ENCODE measurements around the gene FOXP3. TPM values are rescaled to one million over a fixed set of nuclear protein-coding genes. Genes with fewer than 3 reads are reported as not detected.

FOXP3 gene
- total and polyA plus RNA-seq, 2 experiments from 2014 or later = 0.11 to 0.28 TPM

DNA sequence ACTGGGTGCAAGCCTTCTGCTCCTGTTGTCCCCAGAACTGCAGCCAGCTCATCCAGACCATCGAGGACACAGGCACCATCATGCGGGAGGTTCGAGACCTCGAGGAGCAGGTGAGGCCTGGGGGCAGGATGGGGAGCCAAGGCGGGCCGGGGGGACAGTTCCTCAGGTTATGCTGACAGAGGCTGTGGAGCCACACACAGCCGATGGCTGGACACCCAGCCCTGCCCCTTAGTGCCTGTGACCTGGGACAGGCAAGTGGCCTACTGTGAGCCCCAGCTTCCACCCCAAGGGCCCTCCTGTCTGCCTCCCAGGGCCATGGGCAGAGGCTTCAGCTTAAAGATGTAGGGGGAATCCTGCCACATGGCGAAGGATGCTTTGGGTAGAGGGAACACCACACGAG is 14.9 kb downstream of the FOXP3 start:
- H3K36me3 Mint-ChIP-seq (ENCODE audit: low read depth) = no peaks in the 10 kb centered on the region
- Histone ChIP-seq H3K79me2 (replicated peaks; ENCODE audit: insufficient read depth) (no peaks in the 10 kb centered on the region), H3K4me2 (no peak overlapping the region), H3K9me2 (ENCODE audit: insufficient read depth) (no peaks in the 10 kb centered on the region), H3K4me1 (ENCODE audit: insufficient read depth) (no peaks in the 10 kb centered on the region), H3F3A (replicated peaks; ENCODE audit: low read depth) (no peaks in the 10 kb centered on the region), H3K36me3 (ENCODE audit: insufficient read depth) (no peaks in the 10 kb centered on the region), H3K4me3 (no peak overlapping the region), H2AFZ (no peak overlapping the region), H3K27me3 (ENCODE audit: insufficient read depth) (no peaks in the 10 kb centered on the region), H3K27ac (ENCODE audit: low read depth) (no peak overlapping the region), H4K20me1 (replicated peaks; ENCODE audit: insufficient read depth) (no peaks in the 10 kb centered on the region)
- peaks cover 2% of the 10 kb centered on the region for H3K27me3 Mint-ChIP-seq (ENCODE audit: insufficient read depth, low read depth, poor library complexity)
- no peak for TF ChIP-seq EZH2phosphoT487 (IDR thresholded peaks at IDR 0.05; ENCODE audit: unreplicated experiment)
- no peak for TF ChIP-seq JUNB (IDR thresholded peaks at IDR 0.05; ENCODE audit: unreplicated experiment)
- no peak for TF ChIP-seq STAT1 (IDR thresholded peaks at IDR 0.05; ENCODE audit: unreplicated experiment)
- no peak for TF ChIP-seq ZNF114 (CRISPR knock-in tag; IDR thresholded peaks at IDR 0.05)
- no peak for TF ChIP-seq ZNF331 (CRISPR knock-in tag; IDR thresholded peaks at IDR 0.05; ENCODE audit: low read depth)
- no peak for TF ChIP-seq NANOG (IDR thresholded peaks at IDR 0.05; ENCODE audit: borderline replicate concordance)
- TF ChIP-seq, protein P1, sequence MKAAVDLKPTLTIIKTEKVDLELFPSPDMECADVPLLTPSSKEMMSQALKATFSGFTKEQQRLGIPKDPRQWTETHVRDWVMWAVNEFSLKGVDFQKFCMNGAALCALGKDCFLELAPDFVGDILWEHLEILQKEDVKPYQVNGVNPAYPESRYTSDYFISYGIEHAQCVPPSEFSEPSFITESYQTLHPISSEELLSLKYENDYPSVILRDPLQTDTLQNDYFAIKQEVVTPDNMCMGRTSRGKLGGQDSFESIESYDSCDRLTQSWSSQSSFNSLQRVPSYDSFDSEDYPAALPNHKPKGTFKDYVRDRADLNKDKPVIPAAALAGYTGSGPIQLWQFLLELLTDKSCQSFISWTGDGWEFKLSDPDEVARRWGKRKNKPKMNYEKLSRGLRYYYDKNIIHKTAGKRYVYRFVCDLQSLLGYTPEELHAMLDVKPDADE (IDR thresholded peaks at IDR 0.05) = no peak
- TF ChIP-seq, protein P2, sequence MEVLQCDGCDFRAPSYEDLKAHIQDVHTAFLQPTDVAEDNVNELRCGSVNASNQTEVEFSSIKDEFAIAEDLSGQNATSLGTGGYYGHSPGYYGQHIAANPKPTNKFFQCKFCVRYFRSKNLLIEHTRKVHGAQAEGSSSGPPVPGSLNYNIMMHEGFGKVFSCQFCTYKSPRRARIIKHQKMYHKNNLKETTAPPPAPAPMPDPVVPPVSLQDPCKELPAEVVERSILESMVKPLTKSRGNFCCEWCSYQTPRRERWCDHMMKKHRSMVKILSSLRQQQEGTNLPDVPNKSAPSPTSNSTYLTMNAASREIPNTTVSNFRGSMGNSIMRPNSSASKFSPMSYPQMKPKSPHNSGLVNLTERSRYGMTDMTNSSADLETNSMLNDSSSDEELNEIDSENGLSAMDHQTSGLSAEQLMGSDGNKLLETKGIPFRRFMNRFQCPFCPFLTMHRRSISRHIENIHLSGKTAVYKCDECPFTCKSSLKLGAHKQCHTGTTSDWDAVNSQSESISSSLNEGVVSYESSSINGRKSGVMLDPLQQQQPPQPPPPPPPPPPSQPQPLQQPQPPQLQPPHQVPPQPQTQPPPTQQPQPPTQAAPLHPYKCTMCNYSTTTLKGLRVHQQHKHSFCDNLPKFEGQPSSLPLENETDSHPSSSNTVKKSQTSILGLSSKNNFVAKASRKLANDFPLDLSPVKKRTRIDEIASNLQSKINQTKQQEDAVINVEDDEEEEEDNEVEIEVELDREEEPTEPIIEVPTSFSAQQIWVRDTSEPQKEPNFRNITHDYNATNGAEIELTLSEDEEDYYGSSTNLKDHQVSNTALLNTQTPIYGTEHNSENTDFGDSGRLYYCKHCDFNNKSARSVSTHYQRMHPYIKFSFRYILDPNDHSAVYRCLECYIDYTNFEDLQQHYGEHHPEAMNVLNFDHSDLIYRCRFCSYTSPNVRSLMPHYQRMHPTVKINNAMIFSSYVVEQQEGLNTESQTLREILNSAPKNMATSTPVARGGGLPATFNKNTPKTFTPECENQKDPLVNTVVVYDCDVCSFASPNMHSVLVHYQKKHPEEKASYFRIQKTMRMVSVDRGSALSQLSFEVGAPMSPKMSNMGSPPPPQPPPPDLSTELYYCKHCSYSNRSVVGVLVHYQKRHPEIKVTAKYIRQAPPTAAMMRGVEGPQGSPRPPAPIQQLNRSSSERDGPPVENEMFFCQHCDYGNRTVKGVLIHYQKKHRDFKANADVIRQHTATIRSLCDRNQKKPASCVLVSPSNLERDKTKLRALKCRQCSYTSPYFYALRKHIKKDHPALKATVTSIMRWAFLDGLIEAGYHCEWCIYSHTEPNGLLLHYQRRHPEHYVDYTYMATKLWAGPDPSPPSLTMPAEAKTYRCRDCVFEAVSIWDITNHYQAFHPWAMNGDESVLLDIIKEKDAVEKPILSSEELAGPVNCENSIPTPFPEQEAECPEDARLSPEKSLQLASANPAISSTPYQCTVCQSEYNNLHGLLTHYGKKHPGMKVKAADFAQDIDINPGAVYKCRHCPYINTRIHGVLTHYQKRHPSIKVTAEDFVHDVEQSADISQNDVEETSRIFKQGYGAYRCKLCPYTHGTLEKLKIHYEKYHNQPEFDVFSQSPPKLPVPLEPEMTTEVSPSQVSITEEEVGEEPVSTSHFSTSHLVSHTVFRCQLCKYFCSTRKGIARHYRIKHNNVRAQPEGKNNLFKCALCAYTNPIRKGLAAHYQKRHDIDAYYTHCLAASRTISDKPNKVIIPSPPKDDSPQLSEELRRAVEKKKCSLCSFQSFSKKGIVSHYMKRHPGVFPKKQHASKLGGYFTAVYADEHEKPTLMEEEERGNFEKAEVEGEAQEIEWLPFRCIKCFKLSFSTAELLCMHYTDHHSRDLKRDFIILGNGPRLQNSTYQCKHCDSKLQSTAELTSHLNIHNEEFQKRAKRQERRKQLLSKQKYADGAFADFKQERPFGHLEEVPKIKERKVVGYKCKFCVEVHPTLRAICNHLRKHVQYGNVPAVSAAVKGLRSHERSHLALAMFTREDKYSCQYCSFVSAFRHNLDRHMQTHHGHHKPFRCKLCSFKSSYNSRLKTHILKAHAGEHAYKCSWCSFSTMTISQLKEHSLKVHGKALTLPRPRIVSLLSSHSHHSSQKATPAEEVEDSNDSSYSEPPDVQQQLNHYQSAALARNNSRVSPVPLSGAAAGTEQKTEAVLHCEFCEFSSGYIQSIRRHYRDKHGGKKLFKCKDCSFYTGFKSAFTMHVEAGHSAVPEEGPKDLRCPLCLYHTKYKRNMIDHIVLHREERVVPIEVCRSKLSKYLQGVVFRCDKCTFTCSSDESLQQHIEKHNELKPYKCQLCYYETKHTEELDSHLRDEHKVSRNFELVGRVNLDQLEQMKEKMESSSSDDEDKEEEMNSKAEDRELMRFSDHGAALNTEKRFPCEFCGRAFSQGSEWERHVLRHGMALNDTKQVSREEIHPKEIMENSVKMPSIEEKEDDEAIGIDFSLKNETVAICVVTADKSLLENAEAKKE (CRISPR knock-in tag; IDR thresholded peaks at IDR 0.05) = no peak
- TF ChIP-seq POLR2AphosphoS5 (IDR thresholded peaks at IDR 0.05; ENCODE audit: low read depth) = no peak
- TF ChIP-seq EZH2 (IDR thresholded peaks at IDR 0.05; ENCODE audit: low read depth, unreplicated experiment) = no peak
- no peak for TF ChIP-seq REST (IDR thresholded peaks at IDR 0.05; ENCODE audit: unreplicated experiment)
- TF ChIP-seq, protein P3, sequence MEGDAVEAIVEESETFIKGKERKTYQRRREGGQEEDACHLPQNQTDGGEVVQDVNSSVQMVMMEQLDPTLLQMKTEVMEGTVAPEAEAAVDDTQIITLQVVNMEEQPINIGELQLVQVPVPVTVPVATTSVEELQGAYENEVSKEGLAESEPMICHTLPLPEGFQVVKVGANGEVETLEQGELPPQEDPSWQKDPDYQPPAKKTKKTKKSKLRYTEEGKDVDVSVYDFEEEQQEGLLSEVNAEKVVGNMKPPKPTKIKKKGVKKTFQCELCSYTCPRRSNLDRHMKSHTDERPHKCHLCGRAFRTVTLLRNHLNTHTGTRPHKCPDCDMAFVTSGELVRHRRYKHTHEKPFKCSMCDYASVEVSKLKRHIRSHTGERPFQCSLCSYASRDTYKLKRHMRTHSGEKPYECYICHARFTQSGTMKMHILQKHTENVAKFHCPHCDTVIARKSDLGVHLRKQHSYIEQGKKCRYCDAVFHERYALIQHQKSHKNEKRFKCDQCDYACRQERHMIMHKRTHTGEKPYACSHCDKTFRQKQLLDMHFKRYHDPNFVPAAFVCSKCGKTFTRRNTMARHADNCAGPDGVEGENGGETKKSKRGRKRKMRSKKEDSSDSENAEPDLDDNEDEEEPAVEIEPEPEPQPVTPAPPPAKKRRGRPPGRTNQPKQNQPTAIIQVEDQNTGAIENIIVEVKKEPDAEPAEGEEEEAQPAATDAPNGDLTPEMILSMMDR (conservative IDR thresholded peaks at IDR 0.05; ENCODE audit: low read depth in 2 of 2) = no peak
- no peak for TF ChIP-seq CREB1 (CRISPR knock-in tag; IDR thresholded peaks at IDR 0.05; ENCODE audit: low read depth)
- H3K27ac Mint-ChIP-seq = no peak overlapping the region
- H3K4me3 Mint-ChIP-seq = no peak overlapping the region
- DNase-seq (ENCODE audit: low spot score) (no peak), ATAC-seq (no peak)
- H3K9me3 Mint-ChIP-seq = no peaks in the 10 kb centered on the region
- H3K4me1 Mint-ChIP-seq = no peaks in the 10 kb centered on the region; the same call in 2 of the 3 replicates
